GM19438 (cell line): ENCODE measurements around the gene SRGAP1.
"Not testable (repeated sequence)": the region's sequence is repeated elsewhere in the genome, so short reads cannot be mapped to it uniquely, and the experiment has no call there.

Experiments
- ATAC-seq: cut with Tn5 transposase; IDR thresholded peaks from one replicate; pipeline ENCODE4 v1.9.1; 2021; ENCODE audit warnings: low read depth; ENCODE audit not compliant: unreplicated experiment

Gene SRGAP1

DNA sequence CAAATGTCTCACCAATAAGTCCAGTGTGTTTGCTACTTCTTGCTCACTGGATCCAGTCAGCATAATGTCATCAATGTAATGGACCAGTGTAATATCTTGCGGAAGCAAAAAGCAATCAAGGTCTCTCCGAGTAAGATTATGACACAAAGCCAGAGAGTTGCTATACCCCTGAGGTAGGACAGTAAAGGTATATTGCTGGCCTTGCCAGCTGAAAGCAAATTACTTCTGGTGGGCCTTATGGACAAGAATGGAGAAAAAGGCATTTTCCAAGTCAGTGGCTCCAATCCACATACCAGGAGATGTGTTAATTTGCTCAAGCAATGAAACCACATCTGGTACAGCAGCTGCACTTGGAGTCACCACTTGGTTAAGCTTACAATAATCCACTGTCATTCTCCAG is 288.2 kb downstream of the SRGAP1 start:
- not testable (repeated sequence) for ATAC-seq

- ATAC-seq, result no peak
Measured at GRCh38 chr12:64137117-64137516, 292.6 kb downstream of the SRGAP1 start.

- ATAC-seq, result no peak
Measured at GRCh38 chr12:64139021-64139420, 294.5 kb downstream of the SRGAP1 start.

DNA sequence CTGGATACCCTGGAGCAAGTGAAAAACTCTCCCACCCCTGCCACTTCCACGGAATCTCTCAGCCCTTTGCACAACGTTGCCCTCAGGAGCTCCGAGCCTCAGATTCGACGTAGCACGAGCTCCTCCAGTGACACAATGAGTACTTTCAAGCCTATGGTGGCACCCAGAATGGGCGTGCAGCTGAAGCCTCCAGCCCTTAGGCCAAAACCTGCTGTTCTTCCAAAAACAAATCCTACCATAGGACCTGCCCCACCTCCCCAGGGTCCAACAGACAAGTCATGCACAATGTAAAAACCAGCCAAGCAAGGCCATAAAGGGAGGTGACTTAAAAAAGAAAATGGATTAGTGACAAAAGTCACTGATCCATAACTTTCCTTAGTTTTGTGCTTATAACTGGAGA is 297.9 kb downstream of the SRGAP1 start:
- ATAC-seq, result no peak

GRCh38 chr12:64142784-64143183 is 298.3 kb downstream of the SRGAP1 start:
- no peak for ATAC-seq

DNA sequence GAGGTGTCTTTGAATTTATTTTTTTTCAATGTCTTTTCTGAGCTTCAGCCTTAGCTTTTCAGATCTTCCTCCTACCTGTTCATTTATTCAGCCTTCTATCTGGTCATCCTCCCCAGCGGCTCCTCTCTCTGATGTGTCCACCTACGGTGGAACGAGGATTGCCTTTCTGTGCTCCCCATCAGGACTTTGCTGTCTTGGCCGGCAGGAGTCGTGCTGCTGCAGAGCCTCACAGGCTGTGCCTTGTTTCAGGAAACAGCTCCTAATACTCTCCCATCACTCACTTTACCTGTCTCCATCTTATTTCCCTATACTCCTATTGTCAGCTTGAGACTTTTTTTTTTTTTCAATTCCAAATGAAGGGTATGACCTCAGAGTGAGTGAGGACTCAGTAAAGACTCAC is 300.7 kb downstream of the SRGAP1 start:
- ATAC-seq, result no peak

DNA sequence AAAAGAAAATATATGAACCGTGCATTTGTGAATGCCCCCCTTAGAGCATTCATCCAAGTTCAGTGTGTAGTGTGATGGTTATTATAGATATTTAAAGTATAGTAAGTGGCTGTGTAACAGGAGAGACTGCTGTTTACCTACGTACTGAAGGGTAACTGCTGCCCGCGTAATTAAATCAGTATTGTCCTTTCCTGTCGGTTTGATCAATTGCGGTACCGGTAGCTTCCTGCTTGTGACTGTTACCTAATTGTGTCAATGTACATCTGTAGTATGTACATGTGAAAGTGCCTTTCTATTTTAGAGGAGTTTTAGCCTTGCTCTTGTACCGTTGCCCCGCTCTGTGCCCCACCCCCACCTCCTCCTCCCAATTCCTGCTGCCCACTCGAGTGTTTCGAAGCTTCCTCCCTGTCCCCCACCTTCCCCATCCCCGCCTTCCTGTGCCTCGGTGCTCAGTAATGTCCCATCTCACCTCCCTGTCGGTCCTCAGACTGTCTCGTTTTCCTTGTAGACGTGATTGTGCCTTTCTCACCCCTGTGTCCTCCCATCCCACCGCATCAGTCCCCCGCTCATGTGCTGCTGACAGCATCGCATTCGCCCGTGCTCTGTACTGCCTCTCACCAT is 302.6 kb downstream of the SRGAP1 start:
- ATAC-seq, result no peak

DNA sequence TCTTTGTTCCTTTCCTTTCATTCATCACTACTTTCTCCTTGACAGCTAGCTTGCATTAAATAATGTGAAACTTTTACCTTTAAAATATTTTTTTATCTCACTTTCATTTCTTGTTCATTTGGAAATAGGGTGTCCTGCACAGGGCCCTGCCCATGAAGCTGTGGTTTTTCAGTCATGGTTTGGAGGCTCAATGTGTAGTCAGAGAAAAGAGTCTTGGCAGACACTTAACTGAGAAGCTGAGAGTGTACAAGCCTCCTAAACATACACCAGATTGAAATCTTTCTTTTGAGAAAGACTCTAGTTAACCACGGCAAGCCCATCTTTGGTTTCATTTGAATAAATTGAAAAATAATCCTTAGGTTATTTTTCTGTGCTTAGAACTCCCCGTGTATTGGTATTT is 303.4 kb downstream of the SRGAP1 start:
- no peak for ATAC-seq

DNA sequence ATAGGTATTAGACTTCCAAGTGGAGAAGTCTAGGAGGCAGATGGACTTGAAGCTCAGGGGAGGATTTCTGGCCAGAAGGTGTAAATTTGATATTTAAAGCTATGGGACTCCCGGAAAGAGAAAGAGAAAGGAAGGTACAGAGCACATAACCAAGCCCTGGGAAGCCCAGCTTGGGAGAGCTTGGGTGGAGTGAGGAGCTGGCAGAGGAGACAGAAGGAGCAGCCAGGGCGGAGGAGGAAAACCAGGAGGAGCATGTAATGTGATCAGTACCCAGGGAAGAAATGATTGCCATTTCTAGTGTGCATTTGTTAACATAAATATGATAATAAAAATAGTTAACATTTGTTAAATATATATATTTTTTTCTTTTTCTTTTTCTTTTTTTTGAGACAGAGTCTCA is 310.2 kb downstream of the SRGAP1 start:
- ATAC-seq, result no peak

DNA sequence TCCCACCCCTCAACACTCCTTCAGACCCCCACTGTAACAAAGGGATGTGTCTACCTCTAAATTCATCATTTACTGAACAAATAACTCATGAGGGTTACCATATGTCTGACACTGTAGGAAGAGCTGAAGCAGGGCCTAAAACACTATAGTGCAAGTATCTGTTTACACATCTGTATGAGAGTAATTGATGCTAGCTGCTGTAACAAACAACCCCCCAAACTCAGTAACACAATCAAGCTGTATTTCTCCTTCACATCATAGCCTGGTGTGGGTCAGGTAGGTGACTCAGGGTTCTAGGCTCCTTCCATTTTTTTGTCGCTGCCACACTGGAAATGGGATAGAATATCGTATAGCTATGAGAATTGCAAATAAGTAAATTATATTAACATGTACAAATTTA is 312.6 kb downstream of the SRGAP1 start:
- ATAC-seq, result no peak

GRCh38 chr12:64160021-64160710 is 315.7 kb downstream of the SRGAP1 start:
- ATAC-seq, result no peak

DNA sequence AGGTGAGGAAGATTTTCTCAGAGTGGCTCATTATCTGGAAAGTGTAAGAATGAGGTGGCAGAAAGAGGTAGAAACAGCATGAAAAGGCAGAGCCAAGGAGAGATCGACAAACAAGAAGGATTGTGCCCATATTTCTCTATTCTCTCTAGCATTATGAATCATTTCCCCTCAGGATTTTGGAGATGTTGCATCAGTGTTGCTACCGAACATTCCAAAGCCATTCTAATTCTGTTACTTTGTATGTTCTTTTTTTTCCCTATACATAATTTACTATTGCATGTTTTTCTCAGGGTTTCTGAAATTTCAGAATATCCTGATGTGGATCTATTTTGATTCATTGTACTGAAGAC is 316.2 kb downstream of the SRGAP1 start:
- no peak for ATAC-seq

DNA sequence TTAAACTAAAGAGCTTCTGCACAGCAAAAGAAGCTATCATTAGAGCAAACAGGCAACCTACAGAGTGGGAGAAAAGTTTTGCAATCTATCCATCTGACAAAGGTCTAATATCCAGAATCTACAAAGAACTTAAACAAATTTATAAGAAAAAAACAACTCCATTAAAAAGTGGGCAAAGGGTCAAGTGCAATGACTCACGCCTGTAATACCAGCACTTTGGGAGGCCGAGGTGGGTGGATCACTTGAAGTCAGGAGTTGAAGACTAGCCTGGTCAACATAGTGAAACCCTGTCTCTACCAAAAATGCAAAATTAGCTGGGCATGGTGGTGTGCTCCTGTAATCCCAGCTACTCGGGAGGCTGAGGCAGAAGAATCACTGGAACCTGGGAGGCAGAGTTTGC is 322.1 kb downstream of the SRGAP1 start:
- ATAC-seq, result not testable (repeated sequence)

DNA sequence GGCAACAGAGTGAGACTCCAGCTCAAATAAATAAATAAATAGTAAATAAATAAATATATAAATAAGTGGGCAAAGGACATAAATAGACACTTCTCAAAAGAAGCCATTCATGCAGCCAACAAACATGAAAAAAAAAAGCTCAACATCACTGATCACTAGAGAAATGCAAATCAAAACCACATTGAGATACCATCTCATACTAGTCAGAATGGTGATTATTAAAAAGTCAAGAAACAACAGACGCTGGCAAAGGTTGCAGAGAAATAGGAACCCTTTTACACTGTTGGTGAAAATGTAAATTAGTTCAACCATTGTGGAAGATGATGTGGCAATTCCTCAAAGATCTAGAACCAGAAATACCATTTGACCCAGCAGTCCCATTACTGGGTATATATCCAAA is 322.5 kb downstream of the SRGAP1 start:
- not testable (repeated sequence) for ATAC-seq

DNA sequence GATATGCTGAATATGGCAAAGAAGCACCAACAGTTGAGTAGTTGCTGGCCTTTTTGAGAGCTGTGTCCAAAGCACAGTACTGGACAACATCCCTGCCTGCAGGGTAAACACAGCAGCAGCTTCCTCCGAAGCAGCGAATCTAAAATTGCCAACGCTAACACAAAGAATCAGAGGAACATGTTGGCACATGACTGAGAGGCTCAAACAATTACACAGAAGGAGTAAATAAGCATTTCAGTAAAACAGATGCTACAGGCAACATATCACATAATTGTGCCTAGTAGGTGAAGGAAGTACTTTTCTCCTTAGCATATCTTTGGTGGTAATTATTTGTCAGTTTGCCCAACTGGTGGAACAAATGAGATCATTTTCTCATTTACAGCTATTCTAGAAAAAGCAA is 325.5 kb downstream of the SRGAP1 start:
- ATAC-seq, result no peak

- no peak for ATAC-seq
Measured at GRCh38 chr12:64170730-64171129, 326.2 kb downstream of the SRGAP1 start.

DNA sequence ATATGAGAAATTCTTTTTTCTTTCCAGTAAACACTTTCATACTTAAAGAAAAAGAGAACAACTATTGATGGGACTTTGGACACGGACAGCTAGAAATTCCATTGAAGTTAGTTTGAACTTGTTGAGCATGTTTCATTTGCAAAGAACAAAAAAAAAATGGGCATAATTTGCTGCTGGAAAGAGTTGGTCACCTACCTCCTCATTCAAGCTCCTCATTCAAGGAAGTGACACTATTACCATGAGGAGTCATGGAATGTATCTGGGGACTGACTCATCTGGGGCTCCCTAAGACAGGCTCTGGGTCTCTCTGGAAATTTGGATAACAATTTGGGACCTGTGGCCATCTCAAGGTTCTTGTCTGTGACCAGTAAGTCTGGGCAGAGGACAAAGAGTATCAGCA is 327.2 kb downstream of the SRGAP1 start:
- ATAC-seq, result no peak

GRCh38 chr12:64172143-64172970 is 327.9 kb downstream of the SRGAP1 start:
- ATAC-seq, result no peak

- ATAC-seq, result no peak
Measured at GRCh38 chr12:64173456-64173855, 329.0 kb downstream of the SRGAP1 start.

DNA sequence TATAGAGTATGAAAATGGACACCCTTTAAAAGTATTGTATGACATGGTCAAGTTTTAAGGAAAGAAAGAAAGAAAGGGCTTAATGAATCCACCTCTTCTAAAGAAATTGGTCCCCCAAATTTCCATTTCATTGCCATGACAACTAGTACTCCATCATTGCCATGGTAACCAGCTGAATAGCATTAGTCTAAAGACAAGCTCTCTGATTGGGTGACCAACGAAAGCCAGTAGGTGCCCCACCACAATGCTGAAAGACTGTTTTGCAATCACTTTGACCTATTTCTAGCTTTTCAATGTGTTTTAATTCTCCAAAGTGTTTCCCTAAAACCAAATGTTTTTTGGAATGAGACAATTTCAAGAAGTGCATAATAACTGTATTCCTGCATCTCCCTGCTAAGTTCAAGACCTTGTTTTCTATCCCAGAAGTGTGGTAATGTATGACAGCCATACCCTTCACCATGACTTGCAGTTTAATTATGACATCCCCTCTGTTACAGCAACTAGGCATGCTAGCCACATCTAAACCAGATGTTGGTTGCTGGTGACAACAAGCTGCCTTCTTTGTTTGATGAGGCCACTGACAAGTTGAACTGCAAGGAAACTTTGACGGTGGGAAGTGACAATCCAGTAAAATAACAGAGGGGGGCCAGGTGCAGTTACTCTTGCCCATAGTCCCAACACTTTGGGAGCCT is 330.9 kb downstream of the SRGAP1 start:
- ATAC-seq, result no peak

DNA sequence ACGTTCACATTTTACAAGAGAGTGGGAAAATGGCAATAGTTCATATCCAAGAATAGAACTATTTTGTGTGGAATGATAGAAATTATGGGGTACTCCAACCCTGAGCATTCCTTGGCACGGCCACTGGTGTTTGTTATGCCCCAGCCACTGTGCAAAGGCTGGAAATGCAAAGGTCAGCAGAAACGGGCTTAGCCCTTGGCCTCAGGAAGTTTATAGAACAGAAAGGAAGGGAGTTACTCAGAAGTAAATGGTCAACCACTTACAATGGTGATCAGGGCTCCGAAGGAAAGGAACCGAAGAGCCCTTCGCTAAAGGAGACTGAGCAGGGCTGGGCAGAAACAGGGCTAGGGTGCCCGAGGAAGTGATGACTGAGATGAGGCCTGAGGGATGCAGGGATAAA is 332.5 kb downstream of the SRGAP1 start:
- no peak for ATAC-seq
